A673 (cell line): Measurements from ENCODE around the gene GATB. TPM values are rescaled to one million over a fixed set of nuclear protein-coding genes. Genes with fewer than 3 reads are reported as not detected.

Experiments used
- BruUV-seq: library from RNA; stranded (reverse); fragments of 400-500 nt; replicated peaks from 2 replicates; lab custom pipeline; 2021; lab: Mats Ljungman, UMichigan
- CTCF ChIA-PET: fragments of 300-600 bp; sonication (Branson Sonifier 250); formaldehyde crosslinking; loops from one replicate; lab custom pipeline; 2022; ENCODE audit warnings: antibody characterized with exemption; lab: Charles Lee
- POLR2A ChIA-PET: fragments of 300-600 bp; sonication (Branson Sonifier 250); formaldehyde crosslinking; loops from one replicate; lab custom pipeline; 2022; ENCODE audit warnings: antibody characterized with exemption; ENCODE audit not compliant: low non-redundant PET; lab: Charles Lee
- DNase-seq: peaks from one replicate; pipeline ENCODE4 v3.0.0-alpha.2; 2015; ENCODE audit warnings: low spot score
- H3K27ac ChIP-seq: fragments of 200-600 bp; sonication (generic); 2 replicates; pipeline ENCODE4 v1.5.1; 2016; ENCODE audit warnings: mixed run types, low read depth, mild to moderate bottlenecking, mixed read lengths, antibody characterized with exemption, low read length; ENCODE audit not compliant: poor library complexity, severe bottlenecking
- H3K27me3 ChIP-seq: fragments of 200-600 bp; sonication (generic); replicated peaks from 2 replicates; pipeline ENCODE4 v1.6.1; 2017; ENCODE audit warnings: mixed run types, low read depth, mild to moderate bottlenecking, mixed read lengths, antibody characterized with exemption, low read length; ENCODE audit not compliant: insufficient read depth, poor library complexity
- H3K36me3 ChIP-seq: fragments of 200-600 bp; sonication (generic); 2 replicates; pipeline ENCODE4 v1.6.1; 2016; ENCODE audit warnings: mixed run types, mild to moderate bottlenecking, mixed read lengths, antibody characterized with exemption, low read length; ENCODE audit not compliant: insufficient read depth, poor library complexity, severe bottlenecking
- H3K4me1 ChIP-seq: fragments of 200-600 bp; sonication (generic); 2 replicates; pipeline ENCODE4 v1.6.1; 2017; ENCODE audit warnings: mixed run types, mild to moderate bottlenecking, mixed read lengths, antibody characterized with exemption, low read length; ENCODE audit not compliant: insufficient read depth, poor library complexity, severe bottlenecking
- H3K4me3 ChIP-seq: fragments of 200-600 bp; sonication (generic); 2 replicates; pipeline ENCODE4 v1.5.1; 2016; ENCODE audit warnings: low read depth, mixed run types, mild to moderate bottlenecking, mixed read lengths, low read length; ENCODE audit not compliant: poor library complexity, severe bottlenecking
- H3K9me3 ChIP-seq: fragments of 200-600 bp; sonication (generic); 2 replicates; pipeline ENCODE4 v1.6.1; 2016; ENCODE audit warnings: mixed run types, low read depth, mild to moderate bottlenecking, mixed read lengths, antibody characterized with exemption, low read length; ENCODE audit not compliant: poor library complexity, severe bottlenecking
- EZH2 ChIP-seq: fragments of 200-600 bp; sonication (generic); IDR thresholded peaks from 2 replicates; pipeline ENCODE4 v1.6.1; 2017; ENCODE audit warnings: borderline replicate concordance, low read depth, mild to moderate bottlenecking, mixed read lengths, antibody characterized with exemption, low read length; ENCODE audit not compliant: poor library complexity, severe bottlenecking
- intact Hi-C: fragments of 100-400 bp; cut with micrococcal nuclease; formaldehyde crosslinking; loops from one replicate; pipeline ENCODE4 v1.10.0; 2022; ENCODE audit not compliant: unreplicated experiment
- total RNA-seq: library from RNA; stranded (reverse); gene quantifications from 2 replicates; pipeline ENCODE4 v1.2.3, GENCODE V29; 2021
- TF ChIP-seq, protein P1 (sequence below): fragments of 300-800, 200-600 bp; sonication (generic); conservative IDR thresholded peaks from 2 replicates; pipeline ENCODE4 v1.5.1; 2017; ENCODE audit warnings: low read depth, mild to moderate bottlenecking, antibody characterized with exemption, low read length, moderate library complexity, mixed read lengths

Gene GATB
- total RNA-seq, 1 experiment from 2014 or later = 23.8 TPM

DNA sequence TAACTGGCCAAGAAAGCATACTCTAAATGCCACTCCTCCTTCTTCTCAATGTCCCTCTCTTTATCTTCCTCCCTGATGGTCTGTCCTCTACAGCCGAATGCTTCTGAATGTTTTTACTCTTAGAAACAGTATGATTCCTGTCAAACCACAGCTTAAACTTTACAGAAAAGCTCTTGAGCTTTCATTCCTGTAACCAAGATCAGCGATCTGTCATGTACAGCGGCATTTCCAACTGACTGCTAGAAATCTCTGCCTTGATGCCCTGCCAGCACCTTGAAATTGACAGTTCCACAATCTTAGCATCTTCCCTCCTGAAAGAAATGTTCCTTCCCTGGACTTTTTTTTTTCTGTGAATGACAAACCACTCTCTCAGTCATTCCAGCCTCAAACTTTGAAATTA lies 11.5 kb upstream of the GATB start:
- no peak overlapping the region for H3K4me3 ChIP-seq
- H3K36me3 ChIP-seq = no peaks in the 10 kb centered on the region
- no TSS peak for BruUV-seq
- peaks cover 26% of the 10 kb centered on the region for H3K27me3 ChIP-seq
- no peak overlapping the region for H3K27ac ChIP-seq
- CTCF ChIA-PET = no interaction called here
- intact Hi-C loops = no loop called here
- no peak for DNase-seq
- TF ChIP-seq, protein P1, sequence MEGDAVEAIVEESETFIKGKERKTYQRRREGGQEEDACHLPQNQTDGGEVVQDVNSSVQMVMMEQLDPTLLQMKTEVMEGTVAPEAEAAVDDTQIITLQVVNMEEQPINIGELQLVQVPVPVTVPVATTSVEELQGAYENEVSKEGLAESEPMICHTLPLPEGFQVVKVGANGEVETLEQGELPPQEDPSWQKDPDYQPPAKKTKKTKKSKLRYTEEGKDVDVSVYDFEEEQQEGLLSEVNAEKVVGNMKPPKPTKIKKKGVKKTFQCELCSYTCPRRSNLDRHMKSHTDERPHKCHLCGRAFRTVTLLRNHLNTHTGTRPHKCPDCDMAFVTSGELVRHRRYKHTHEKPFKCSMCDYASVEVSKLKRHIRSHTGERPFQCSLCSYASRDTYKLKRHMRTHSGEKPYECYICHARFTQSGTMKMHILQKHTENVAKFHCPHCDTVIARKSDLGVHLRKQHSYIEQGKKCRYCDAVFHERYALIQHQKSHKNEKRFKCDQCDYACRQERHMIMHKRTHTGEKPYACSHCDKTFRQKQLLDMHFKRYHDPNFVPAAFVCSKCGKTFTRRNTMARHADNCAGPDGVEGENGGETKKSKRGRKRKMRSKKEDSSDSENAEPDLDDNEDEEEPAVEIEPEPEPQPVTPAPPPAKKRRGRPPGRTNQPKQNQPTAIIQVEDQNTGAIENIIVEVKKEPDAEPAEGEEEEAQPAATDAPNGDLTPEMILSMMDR = no peak
- TF ChIP-seq EZH2 = no peak
- no peaks in the 10 kb centered on the region for H3K4me1 ChIP-seq
- peaks cover 12% of the 10 kb centered on the region for H3K9me3 ChIP-seq
- POLR2A ChIA-PET = no interaction called here

DNA sequence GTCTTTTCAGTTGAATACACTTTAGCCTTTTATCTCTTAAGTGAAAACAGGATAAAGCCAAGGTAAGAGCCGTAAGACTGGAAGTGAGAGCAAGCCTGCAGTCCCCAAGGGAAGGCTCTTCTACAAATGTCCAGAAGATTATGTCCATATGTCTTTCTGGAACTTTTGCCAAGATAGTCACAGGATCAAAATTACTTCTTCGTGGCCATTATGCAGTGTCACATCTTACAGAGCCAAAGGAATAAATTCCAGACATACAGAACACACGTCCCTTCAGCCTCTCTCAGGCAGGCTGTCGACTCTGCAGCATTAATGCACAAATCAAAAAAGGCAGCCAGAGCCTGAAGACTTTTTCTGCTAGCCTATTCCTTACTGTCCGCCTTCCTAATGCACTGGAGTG lies 10.9 kb upstream of the GATB start:
- Histone ChIP-seq H3K9me3 (peaks cover 12% of the 10 kb centered on the region), H3K27me3 (peaks cover 26% of the 10 kb centered on the region), H3K36me3 (no peaks in the 10 kb centered on the region), H3K27ac (no peak overlapping the region), H3K4me1 (no peaks in the 10 kb centered on the region), H3K4me3 (no peak overlapping the region)
- intact Hi-C loops = no loop called here
- ChIA-PET CTCF (no interaction called here), POLR2A (no interaction called here)
- no peak for TF ChIP-seq EZH2
- TF ChIP-seq, protein P1 = no peak
- no TSS peak for BruUV-seq
- DNase-seq = no peak

DNA sequence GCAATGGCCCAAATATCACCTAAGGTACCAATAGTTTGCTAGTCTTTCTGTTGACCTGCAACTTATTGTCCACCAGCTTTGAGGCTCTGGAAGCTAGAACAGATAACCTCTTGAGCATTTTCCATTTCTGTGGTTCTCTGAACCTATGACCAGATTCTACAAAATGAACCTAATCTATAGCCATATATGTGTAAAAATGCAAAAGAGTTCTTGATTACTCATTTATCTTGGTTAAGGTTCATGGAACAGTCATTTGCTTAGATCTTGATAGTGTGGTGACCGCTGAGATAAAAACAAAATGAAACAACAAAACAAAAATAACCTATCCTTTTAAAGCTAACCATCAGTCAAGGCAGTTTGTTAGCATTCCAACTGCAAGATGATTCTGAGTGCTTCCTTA lies 9.3 kb upstream of the GATB start:
- intact Hi-C loops = no loop called here
- BruUV-seq = no TSS peak
- POLR2A ChIA-PET = no interaction called here
- no peak for DNase-seq
- no peak overlapping the region for H3K27ac ChIP-seq
- no peak overlapping the region for H3K4me3 ChIP-seq
- no peaks in the 10 kb centered on the region for H3K36me3 ChIP-seq
- H3K4me1 ChIP-seq = no peaks in the 10 kb centered on the region
- H3K9me3 ChIP-seq = peaks cover 12% of the 10 kb centered on the region
- no peak for TF ChIP-seq EZH2
- TF ChIP-seq, protein P1 = no peak
- CTCF ChIA-PET = no interaction called here
- peaks cover 30% of the 10 kb centered on the region for H3K27me3 ChIP-seq
